HCT116 (cell line): ENCODE measurements around the gene MBP. TPM values are rescaled to one million over a fixed set of nuclear protein-coding genes. Genes with fewer than 3 reads are reported as not detected.

Source experiments
- ATAC-seq: fragments of 200-7000 bp; cut with Tn5 transposase; 2 replicates; pipeline ENCODE4 v1.9.1; 2020; ENCODE audit warnings: mild to moderate bottlenecking, moderate library complexity
- BruUV-seq: library from RNA; stranded (reverse); fragments of 400-500 nt; replicated peaks from 2 replicates; lab custom pipeline; 2021; lab: Mats Ljungman, UMichigan
- CTCF ChIA-PET: fragments of 300-600 bp; sonication (Branson Sonifier 250); formaldehyde crosslinking; loops from one replicate; lab custom pipeline; 2021; ENCODE audit warnings: antibody characterized with exemption; lab: Charles Lee
- POLR2A ChIA-PET: fragments of 300-600, 350-600 bp; sonication (Branson Sonifier 250); formaldehyde crosslinking; loops from one replicate; lab custom pipeline; 2021; ENCODE audit warnings: antibody characterized with exemption; lab: Charles Lee
- RAD21 ChIA-PET, 2 experiments: fragments of 300-600 bp; sonication (Branson Sonifier 250); formaldehyde crosslinking; loops; one replicate each; lab custom pipeline; 2023; ENCODE audit warnings: low total read pairs in 2 of 2; ENCODE audit not compliant: uncharacterized antibody in 2 of 2, unreplicated experiment in 2 of 2, low non-redundant PET in 1 of 2; lab: Charles Lee
- DNase-seq: peaks from one replicate; pipeline ENCODE4 v3.0.0-alpha.2; 2010; ENCODE audit warnings: low read depth, low spot score
- H2AFZ ChIP-seq: fragments of 200-600 bp; shearing (Covaris generic), sonication (generic); 2 replicates; pipeline ENCODE4 v1.6.1; 2017; ENCODE audit warnings: low read depth, mixed run types, mixed read lengths, antibody characterized with exemption, low read length; ENCODE audit not compliant: poor library complexity, severe bottlenecking
- H3K27ac ChIP-seq: 2 replicates; pipeline ENCODE4 v1.5.1; 2012; ENCODE audit warnings: low read depth, low read length
- H3K27me3 ChIP-seq: fragments of 200-600 bp; sonication (generic); 2 replicates; pipeline ENCODE4 v1.6.1; 2016; ENCODE audit warnings: mixed run types, low read length, mixed read lengths; ENCODE audit not compliant: insufficient read depth
- H3K36me3 ChIP-seq, 2 experiments: fragments of 200-500 bp in 1 of 2; fragments of 200-600 bp in 1 of 2; sonication (Bioruptor generic) in 1 of 2; sonication (generic) in 1 of 2; 2 replicates each; pipeline versions ENCODE4 v1.5.1 to v1.6.1; 2014 to 2016; ENCODE audit warnings: low read length in 2 of 2, inconsistent platforms in 1 of 2, mixed read lengths in 1 of 2, mixed run types in 1 of 2; ENCODE audit not compliant: insufficient read depth in 2 of 2, control insufficient read depth in 1 of 2
- H3K4me1 ChIP-seq, 2 experiments: fragments of 200-600 bp in 1 of 2; sonication (generic) in 1 of 2; 2 replicates each; pipeline versions ENCODE4 v1.5.1 to v1.6.1; 2012 to 2017; ENCODE audit warnings: low read length in 2 of 2, inconsistent platforms in 1 of 2, mild to moderate bottlenecking in 1 of 2, mixed read lengths in 1 of 2, mixed run types in 1 of 2, moderate library complexity in 1 of 2; ENCODE audit not compliant: insufficient read depth in 2 of 2, control insufficient read depth in 1 of 2
- H3K4me2 ChIP-seq: fragments of 200-600 bp; sonication (generic); 2 replicates; pipeline ENCODE4 v1.6.1; 2017; ENCODE audit warnings: mixed run types, low read length, mixed read lengths
- H3K4me3 ChIP-seq, 2 experiments: fragments of 200-600 bp in 1 of 2; sonication (generic) in 1 of 2; replicated peaks in 1 of 2; 2 replicates each; pipeline ENCODE4 v1.5.1; 2011 to 2016; ENCODE audit warnings: low read length in 2 of 2, control low read depth in 1 of 2, low read depth in 1 of 2, mild to moderate bottlenecking in 1 of 2, mixed read lengths in 1 of 2, mixed run types in 1 of 2
- H3K79me2 ChIP-seq: fragments of 200-600 bp; sonication (generic); 2 replicates; pipeline ENCODE4 v1.6.1; 2017; ENCODE audit warnings: mild to moderate bottlenecking, mixed run types, low read length, moderate library complexity, mixed read lengths; ENCODE audit not compliant: insufficient read depth
- H3K9ac ChIP-seq: fragments of 200-600 bp; sonication (generic); 2 replicates; pipeline ENCODE4 v1.6.1; 2016; ENCODE audit warnings: low read length, mixed read lengths
- H3K9me2 ChIP-seq: fragments of 200-600 bp; sonication (generic), shearing (Covaris generic); 2 replicates; pipeline ENCODE4 v1.6.1; 2017; ENCODE audit warnings: mixed run types, mild to moderate bottlenecking, moderate library complexity; ENCODE audit not compliant: insufficient read depth
- H3K9me3 ChIP-seq, 2 experiments: fragments of 200-500 bp in 1 of 2; fragments of 200-600 bp in 1 of 2; sonication (Bioruptor generic) in 1 of 2; sonication (generic) in 1 of 2; 2 replicates each; pipeline ENCODE4 v1.6.1; 2014 to 2017; ENCODE audit warnings: low read length in 2 of 2, mixed read lengths in 2 of 2, inconsistent platforms in 1 of 2, low read depth in 1 of 2, mild to moderate bottlenecking in 1 of 2, mixed run types in 1 of 2, moderate library complexity in 1 of 2; ENCODE audit not compliant: control insufficient read depth in 1 of 2, insufficient read depth in 1 of 2
- H4K20me1 ChIP-seq: fragments of 200-600 bp; sonication (generic), shearing (Covaris generic); 2 replicates; pipeline ENCODE4 v1.6.1; 2017; ENCODE audit warnings: mixed run types, mild to moderate bottlenecking, moderate library complexity; ENCODE audit not compliant: insufficient read depth
- CEBPB ChIP-seq: IDR thresholded peaks from 2 replicates; pipeline ENCODE4 v1.6.1; 2012; ENCODE audit warnings: low read depth
- ELF1 ChIP-seq: IDR thresholded peaks from 2 replicates; pipeline ENCODE4 v1.6.1; 2012; ENCODE audit warnings: low read depth, borderline replicate concordance
- EZH2 ChIP-seq: fragments of 200-600 bp; sonication (generic); IDR thresholded peaks from 2 replicates; pipeline ENCODE4 v1.6.1; 2017; ENCODE audit warnings: antibody characterized with exemption, mixed run types
- MAX ChIP-seq: IDR thresholded peaks from 2 replicates; pipeline ENCODE4 v1.6.1; 2012
- POLR2A ChIP-seq: IDR thresholded peaks from 2 replicates; pipeline ENCODE4 v1.7.0; 2011; ENCODE audit warnings: borderline replicate concordance; ENCODE audit not compliant: insufficient read depth, insufficient read length; ENCODE audit errors: extremely low read depth
- POLR2AphosphoS5 ChIP-seq: IDR thresholded peaks from 2 replicates; pipeline ENCODE4 v1.6.1; 2011; ENCODE audit warnings: mild to moderate bottlenecking, low read depth, low read length, moderate library complexity
- RAD21 ChIP-seq: IDR thresholded peaks from 2 replicates; pipeline ENCODE4 v1.6.1; 2012; ENCODE audit warnings: low read depth, mild to moderate bottlenecking
- SIN3A ChIP-seq: IDR thresholded peaks from 2 replicates; pipeline ENCODE4 v1.6.1; 2012; ENCODE audit warnings: low read depth
- SP1 ChIP-seq: IDR thresholded peaks from 2 replicates; pipeline ENCODE4 v1.6.1; 2012; ENCODE audit warnings: low read depth
- TCF7L2 ChIP-seq: IDR thresholded peaks from 2 replicates; pipeline ENCODE4 v1.7.0; 2011; ENCODE audit warnings: borderline replicate concordance, inconsistent platforms; ENCODE audit not compliant: insufficient read depth, insufficient read length; ENCODE audit errors: extremely low read depth
- ZBTB33 ChIP-seq: IDR thresholded peaks from 2 replicates; pipeline ENCODE4 v1.6.1; 2011; ENCODE audit warnings: mild to moderate bottlenecking, low read length, moderate library complexity; ENCODE audit not compliant: insufficient replicate concordance; ENCODE audit errors: extremely low read depth
- ZNF274 ChIP-seq: fragments of 200-500 bp; sonication (Bioruptor generic); IDR thresholded peaks from 2 replicates; pipeline ENCODE4 v1.6.1; 2014; ENCODE audit warnings: mild to moderate bottlenecking, low read depth, low read length, inconsistent platforms
- intact Hi-C: fragments of 100-400 bp; cut with micrococcal nuclease; formaldehyde crosslinking; loops from 2 replicates; pipeline ENCODE4 v1.10.0; 2022
- total RNA-seq: library from RNA; stranded (reverse); gene quantifications from one replicate; pipeline ENCODE4 v1.2.1, GENCODE V29; 2021; ENCODE audit not compliant: unreplicated experiment
- TF ChIP-seq, protein P1 (sequence below): IDR thresholded peaks from 2 replicates; pipeline ENCODE4 v1.6.1; 2012
- TF ChIP-seq, protein P2 (sequence below): IDR thresholded peaks from 2 replicates; pipeline ENCODE4 v1.6.1; 2012; ENCODE audit warnings: low read depth

The MBP gene
- total RNA-seq, 1 experiment from 2014 or later, result 34.9 TPM

DNA sequence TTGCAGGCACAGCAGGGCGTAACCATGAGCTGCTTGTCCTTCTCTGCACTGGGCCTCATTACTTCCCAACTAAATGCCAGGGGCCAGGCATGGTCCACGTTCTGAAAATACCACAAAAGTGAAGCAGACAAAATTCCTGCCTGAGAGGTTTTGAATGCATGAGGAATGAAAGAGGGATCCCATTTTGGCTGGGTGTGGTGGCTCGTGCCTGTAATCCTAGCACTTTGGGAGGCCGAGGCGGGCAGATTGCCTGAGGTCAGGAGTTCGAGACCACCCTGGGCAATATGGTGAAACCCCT is 139.5 kb downstream of the MBP start:
- intact Hi-C loops, result no loop called here
- TF ChIP-seq, protein P1, sequence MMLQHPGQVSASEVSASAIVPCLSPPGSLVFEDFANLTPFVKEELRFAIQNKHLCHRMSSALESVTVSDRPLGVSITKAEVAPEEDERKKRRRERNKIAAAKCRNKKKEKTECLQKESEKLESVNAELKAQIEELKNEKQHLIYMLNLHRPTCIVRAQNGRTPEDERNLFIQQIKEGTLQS, result no peak
- TF ChIP-seq RAD21 (no peak), SIN3A (no peak), POLR2AphosphoS5 (no peak), POLR2A (no peak), TCF7L2 (no peak), EZH2 (no peak), MAX (no peak)

GRCh38 chr18:76992226-76993084 is 140.1 kb downstream of the MBP start:
- no peaks in the 10 kb centered on the region for H3K4me1 ChIP-seq
- no TSS peak for BruUV-seq
- RAD21 ChIA-PET, result no interaction called here
- CTCF ChIA-PET, result no interaction called here
- DNase-seq (no peak), ATAC-seq (no peak)
- no peaks in the 10 kb centered on the region for H3K79me2 ChIP-seq
- H2AFZ ChIP-seq, result no peak overlapping the region
- H3K9me2 ChIP-seq, result no peaks in the 10 kb centered on the region
- H3K9me3 ChIP-seq, result no peaks in the 10 kb centered on the region
- POLR2A ChIA-PET, result no interaction called here
- no peaks in the 10 kb centered on the region for H3K36me3 ChIP-seq
- no peak overlapping the region for H3K4me2 ChIP-seq
- H3K27ac ChIP-seq, result no peak overlapping the region
- no peaks in the 10 kb centered on the region for H4K20me1 ChIP-seq
- no peak overlapping the region for H3K9ac ChIP-seq
- H3K27me3 ChIP-seq, result 0 out of 2 replicates have a peak, but pooled peaks cover 9% of the 10 kb centered on the region
- intact Hi-C loops, result no loop called here
- no peak overlapping the region for H3K4me3 ChIP-seq
- no peak for TF ChIP-seq TCF7L2
- TF ChIP-seq ZNF274, result no peak
- no peak for TF ChIP-seq SP1
- TF ChIP-seq CEBPB, result no peak
- TF ChIP-seq, protein P2, sequence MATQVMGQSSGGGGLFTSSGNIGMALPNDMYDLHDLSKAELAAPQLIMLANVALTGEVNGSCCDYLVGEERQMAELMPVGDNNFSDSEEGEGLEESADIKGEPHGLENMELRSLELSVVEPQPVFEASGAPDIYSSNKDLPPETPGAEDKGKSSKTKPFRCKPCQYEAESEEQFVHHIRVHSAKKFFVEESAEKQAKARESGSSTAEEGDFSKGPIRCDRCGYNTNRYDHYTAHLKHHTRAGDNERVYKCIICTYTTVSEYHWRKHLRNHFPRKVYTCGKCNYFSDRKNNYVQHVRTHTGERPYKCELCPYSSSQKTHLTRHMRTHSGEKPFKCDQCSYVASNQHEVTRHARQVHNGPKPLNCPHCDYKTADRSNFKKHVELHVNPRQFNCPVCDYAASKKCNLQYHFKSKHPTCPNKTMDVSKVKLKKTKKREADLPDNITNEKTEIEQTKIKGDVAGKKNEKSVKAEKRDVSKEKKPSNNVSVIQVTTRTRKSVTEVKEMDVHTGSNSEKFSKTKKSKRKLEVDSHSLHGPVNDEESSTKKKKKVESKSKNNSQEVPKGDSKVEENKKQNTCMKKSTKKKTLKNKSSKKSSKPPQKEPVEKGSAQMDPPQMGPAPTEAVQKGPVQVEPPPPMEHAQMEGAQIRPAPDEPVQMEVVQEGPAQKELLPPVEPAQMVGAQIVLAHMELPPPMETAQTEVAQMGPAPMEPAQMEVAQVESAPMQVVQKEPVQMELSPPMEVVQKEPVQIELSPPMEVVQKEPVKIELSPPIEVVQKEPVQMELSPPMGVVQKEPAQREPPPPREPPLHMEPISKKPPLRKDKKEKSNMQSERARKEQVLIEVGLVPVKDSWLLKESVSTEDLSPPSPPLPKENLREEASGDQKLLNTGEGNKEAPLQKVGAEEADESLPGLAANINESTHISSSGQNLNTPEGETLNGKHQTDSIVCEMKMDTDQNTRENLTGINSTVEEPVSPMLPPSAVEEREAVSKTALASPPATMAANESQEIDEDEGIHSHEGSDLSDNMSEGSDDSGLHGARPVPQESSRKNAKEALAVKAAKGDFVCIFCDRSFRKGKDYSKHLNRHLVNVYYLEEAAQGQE, result no peak
- TF ChIP-seq ZBTB33, result no peak
- TF ChIP-seq ELF1, result no peak
- TF ChIP-seq RAD21, result no peak

More for the DNA sequence above, 139.5 kb downstream of the MBP start:
- H3K4me1 ChIP-seq, result no peaks in the 10 kb centered on the region
- H3K79me2 ChIP-seq, result no peaks in the 10 kb centered on the region
- no peak overlapping the region for H3K4me3 ChIP-seq
- H3K27ac ChIP-seq, result no peak overlapping the region
- H3K9me3 ChIP-seq, result no peaks in the 10 kb centered on the region
- H3K36me3 ChIP-seq, result no peaks in the 10 kb centered on the region
- H3K27me3 ChIP-seq, result 0 out of 2 replicates have a peak, but pooled peaks cover 9% of the 10 kb centered on the region
- no peak overlapping the region for H3K9ac ChIP-seq
- H4K20me1 ChIP-seq, result no peaks in the 10 kb centered on the region
- POLR2A ChIA-PET, result no interaction called here
- H3K9me2 ChIP-seq, result no peaks in the 10 kb centered on the region
- H3K4me2 ChIP-seq, result no peak overlapping the region
- H2AFZ ChIP-seq, result no peak overlapping the region
- CTCF ChIA-PET, result no interaction called here
- no peak for DNase-seq
- ATAC-seq, result no peak
- RAD21 ChIA-PET, result no interaction called here
- BruUV-seq, result no TSS peak
